PC-3 (cell line): Measurements from ENCODE around the gene RBM15B.

Experiments used
- CTCF ChIP-seq: fragments of 300-600 bp; sonication (generic); conservative IDR thresholded peaks from 2 replicates; pipeline ENCODE4 v1.5.1; 2017; ENCODE audit warnings: antibody characterized with exemption, low read depth, mild to moderate bottlenecking, low read length
- EZH2phosphoT487 ChIP-seq: fragments of 300-600 bp; sonication (generic); IDR thresholded peaks from 2 replicates; pipeline ENCODE4 v1.6.1; 2018; ENCODE audit warnings: mild to moderate bottlenecking, antibody characterized with exemption, low read length, borderline replicate concordance

- no peak for TF ChIP-seq CTCF
- no peak for TF ChIP-seq EZH2phosphoT487
These were observed 33.2 kb upstream of the RBM15B start for GRCh38 chr3:51357856-51358255.
